K562 (cell line): ENCODE data around the gene RBMX.

ENCODE experiments used
- CTCF ChIP-seq, 3 experiments: IDR thresholded peaks in 2 of 3; conservative IDR thresholded peaks in 1 of 3; 2 replicates each; pipeline ENCODE4 v1.5.1; 2011 to 2012; ENCODE audit warnings: low read length in 3 of 3, mild to moderate bottlenecking in 3 of 3, control low read depth in 2 of 3, improper control_type of control experiment in 1 of 3, inconsistent platforms in 1 of 3, low read depth in 1 of 3, mixed read lengths in 1 of 3, moderate library complexity in 1 of 3; ENCODE audit not compliant: insufficient read depth in 2 of 3
- GATAD2B ChIP-seq: fragments of 450-650 bp; IDR thresholded peaks from 2 replicates; pipeline ENCODE4 v1.6.1; 2017; ENCODE audit warnings: mild to moderate bottlenecking, borderline replicate concordance
- GTF3C2 ChIP-seq: IDR thresholded peaks from 3 replicates; pipeline ENCODE4 v1.6.1; 2011; ENCODE audit warnings: borderline replicate concordance, mild to moderate bottlenecking, moderate library complexity; ENCODE audit not compliant: insufficient read length; ENCODE audit errors: extremely low read depth
- KAT8 ChIP-seq: fragments of 450-650 bp; IDR thresholded peaks from 2 replicates; pipeline ENCODE4 v1.6.1; 2016; ENCODE audit warnings: low read depth, mild to moderate bottlenecking
- RNF2 ChIP-seq: sonication (generic); IDR thresholded peaks from 2 replicates; pipeline ENCODE4 v1.6.1; 2016
- SAP30 ChIP-seq: fragments of 200-600 bp; sonication (generic); IDR thresholded peaks from 2 replicates; pipeline ENCODE4 v1.6.1; 2012; ENCODE audit warnings: borderline replicate concordance, low read depth, mild to moderate bottlenecking, moderate library complexity, low read length, control low read depth, inconsistent platforms; ENCODE audit not compliant: insufficient read depth, poor library complexity, severe bottlenecking
- SMAD4 ChIP-seq: fragments of 250-450 bp; sonication (Bioruptor Pico); conservative IDR thresholded peaks from 2 replicates; pipeline ENCODE4 v1.8.0; 2021; ENCODE audit warnings: inconsistent platforms, mild to moderate bottlenecking, moderate library complexity
- STAT5B ChIP-seq: fragments of 250-450 bp; sonication (Bioruptor Pico); IDR thresholded peaks from 2 replicates; pipeline ENCODE4 v1.8.0; 2021; ENCODE audit warnings: mild to moderate bottlenecking, inconsistent platforms
- TAL1 ChIP-seq: fragments of 450-650 bp; IDR thresholded peaks from 2 replicates; pipeline ENCODE4 v1.6.1; 2016; ENCODE audit warnings: mild to moderate bottlenecking
- TARDBP ChIP-seq: fragments of 450-650 bp; IDR thresholded peaks from 2 replicates; pipeline ENCODE4 v1.6.1; 2016
- ZNF217 ChIP-seq: sonication (generic); formaldehyde crosslinking; IDR thresholded peaks from 2 replicates; pipeline ENCODE4 v1.8.0; 2022; ENCODE audit warnings: mild to moderate bottlenecking, missing genetic modification reagents
- ZNF239 ChIP-seq: fragments of 250-450 bp; sonication (Bioruptor Pico); IDR thresholded peaks from 2 replicates; pipeline ENCODE4 v1.4.0; 2020; ENCODE audit warnings: mild to moderate bottlenecking

- no peak for TF ChIP-seq SMAD4 (CRISPR knock-in tag)
- TF ChIP-seq ZNF239 = no peak
- TF ChIP-seq TAL1 = no peak
- TF ChIP-seq CTCF (IDR thresholded peaks at IDR 0.05 in 2 of 3, conservative IDR thresholded peaks at IDR 0.05 in 1 of 3; ENCODE audit: insufficient read depth in 2 of 3, low read depth in 1 of 3, low read length in 3 of 3) = no peak
- no peak for TF ChIP-seq GTF3C2
- no peak for TF ChIP-seq SAP30
- no peak for TF ChIP-seq ZNF217 (CRISPR knock-in tag)
- no peak for TF ChIP-seq RNF2
- no peak for TF ChIP-seq KAT8
- TF ChIP-seq STAT5B (CRISPR knock-in tag) = no peak
- TF ChIP-seq TARDBP = no peak
- TF ChIP-seq GATAD2B = no peak
These were observed 29.0 kb downstream of the RBMX start for GRCh38 chrX:136851526-136851925.
